ENCODE results near the gene HSFX3.
"Not testable (repeated sequence)": the region's sequence is repeated elsewhere in the genome, so short reads cannot be mapped to it uniquely, and the experiment has no call there.

HSFX3 gene

GRCh38 chrX:149540131-149540620, 9.5 kb downstream of the HSFX3 start:
- peak overlapping the region; percentile 65; the same call in 1 of the 2 replicates for H2AFZ ChIP-seq (ENCODE audit: low read length)
- H3K4me1 ChIP-seq (ENCODE audit: low read length), result no peaks in the 10 kb centered on the region
- H3K79me2 ChIP-seq (ENCODE audit: low read length), result peaks cover 7% of the 10 kb centered on the region; the same call in 1 of the 2 replicates
- H3K9me3 ChIP-seq (replicated peaks; ENCODE audit: insufficient read depth, low read length), result no peaks in the 10 kb centered on the region
- no peaks in the 10 kb centered on the region for H4K20me1 ChIP-seq (ENCODE audit: insufficient read depth, low read length)
- peak overlapping the region; percentile 96 for H3K9ac ChIP-seq (ENCODE audit: low read length)
- TF ChIP-seq EZH2phosphoT487 (IDR thresholded peaks at IDR 0.05; ENCODE audit: low read length) (no peak), CTCF (IDR thresholded peaks at IDR 0.05; ENCODE audit: low read length) (no peak), EZH2 (optimal IDR thresholded peaks at IDR 0.05; ENCODE audit: low read depth, low read length) (no peak)
- H3K4me2 ChIP-seq (ENCODE audit: low read depth, low read length), result peak overlapping the region; percentile 63; the same call in 1 of the 2 replicates
- H3K4me3 ChIP-seq (ENCODE audit: low read length), result peak overlapping the region; percentile 83
- H3F3A ChIP-seq (ENCODE audit: insufficient read depth, low read length), result 0 out of 2 replicates have a peak, but pooled peaks cover 4% of the 10 kb centered on the region
- H3K36me3 ChIP-seq (replicated peaks; ENCODE audit: insufficient read depth, low read length), result no peaks in the 10 kb centered on the region
- peak overlapping the region; percentile 98 for H3K27ac ChIP-seq (ENCODE audit: low read length)
- peak; percentile 81 for DNase-seq
- H3K27me3 ChIP-seq (replicated peaks; ENCODE audit: insufficient read depth, low read length), result no peaks in the 10 kb centered on the region
- H3K9me2 ChIP-seq (replicated peaks; ENCODE audit: insufficient read depth, low read length), result no peaks in the 10 kb centered on the region

GRCh38 chrX:149539283-149540130, 10.2 kb downstream of the HSFX3 start:
- Histone ChIP-seq H3K4me3 (ENCODE audit: low read length) (peak overlapping the region; percentile 57), H3K36me3 (replicated peaks; ENCODE audit: insufficient read depth, low read length) (no peaks in the 10 kb centered on the region), H3K9me3 (replicated peaks; ENCODE audit: insufficient read depth, low read length) (no peaks in the 10 kb centered on the region), H4K20me1 (ENCODE audit: insufficient read depth, low read length) (no peaks in the 10 kb centered on the region), H3K4me2 (ENCODE audit: low read depth, low read length) (peak overlapping the region; percentile 57; the same call in 1 of the 2 replicates), H3K27ac (ENCODE audit: low read length) (peak overlapping the region; percentile 71; the same call in 1 of the 2 replicates), H3K27me3 (replicated peaks; ENCODE audit: insufficient read depth, low read length) (no peaks in the 10 kb centered on the region), H3K9ac (ENCODE audit: low read length) (peak overlapping the region; percentile 58), H3K4me1 (ENCODE audit: low read length) (no peaks in the 10 kb centered on the region), H3F3A (ENCODE audit: insufficient read depth, low read length) (0 out of 2 replicates have a peak, but pooled peaks cover 4% of the 10 kb centered on the region), H3K79me2 (ENCODE audit: low read length) (peaks cover 7% of the 10 kb centered on the region; the same call in 1 of the 2 replicates), H3K9me2 (replicated peaks; ENCODE audit: insufficient read depth, low read length) (no peaks in the 10 kb centered on the region), H2AFZ (ENCODE audit: low read length) (peak overlapping the region; percentile 48; the same call in 1 of the 2 replicates)
- TF ChIP-seq CTCF (IDR thresholded peaks at IDR 0.05; ENCODE audit: low read length), result no peak
- TF ChIP-seq EZH2phosphoT487 (IDR thresholded peaks at IDR 0.05; ENCODE audit: low read length), result no peak
- TF ChIP-seq EZH2 (optimal IDR thresholded peaks at IDR 0.05; ENCODE audit: low read depth, low read length), result no peak
- DNase-seq, result peak; percentile 86

- not testable (repeated sequence) for H2AFZ ChIP-seq (ENCODE audit: low read length); H3F3A ChIP-seq (ENCODE audit: insufficient read depth, low read length); H3K9ac ChIP-seq (ENCODE audit: low read length); DNase-seq; H3K36me3 ChIP-seq (replicated peaks; ENCODE audit: insufficient read depth, low read length); H3K4me1 ChIP-seq (ENCODE audit: low read length); H4K20me1 ChIP-seq (ENCODE audit: insufficient read depth, low read length); H3K4me3 ChIP-seq (ENCODE audit: low read length); H3K9me2 ChIP-seq (replicated peaks; ENCODE audit: insufficient read depth, low read length); H3K9me3 ChIP-seq (replicated peaks; ENCODE audit: insufficient read depth, low read length); H3K79me2 ChIP-seq (ENCODE audit: low read length); H3K27me3 ChIP-seq (replicated peaks; ENCODE audit: insufficient read depth, low read length); H3K4me2 ChIP-seq (ENCODE audit: low read depth, low read length); H3K27ac ChIP-seq (ENCODE audit: low read length)
Measured at GRCh38 chrX:149537474-149537873, 12.2 kb downstream of the HSFX3 start.

GRCh38 chrX:149534926-149535602, 14.7 kb downstream of the HSFX3 start:
- DNase-seq, result not testable (repeated sequence)

GRCh38 chrX:149533999-149534398, 15.7 kb downstream of the HSFX3 start:
- not testable (repeated sequence) for H2AFZ ChIP-seq (ENCODE audit: low read length); H4K20me1 ChIP-seq (ENCODE audit: insufficient read depth, low read length); H3K27ac ChIP-seq (ENCODE audit: low read length); H3K4me3 ChIP-seq (ENCODE audit: low read length); H3K9ac ChIP-seq (ENCODE audit: low read length); DNase-seq; H3K27me3 ChIP-seq (replicated peaks; ENCODE audit: insufficient read depth, low read length); H3K4me1 ChIP-seq (ENCODE audit: low read length); H3K9me3 ChIP-seq (replicated peaks; ENCODE audit: insufficient read depth, low read length); H3K36me3 ChIP-seq (replicated peaks; ENCODE audit: insufficient read depth, low read length); H3K79me2 ChIP-seq (ENCODE audit: low read length); H3F3A ChIP-seq (ENCODE audit: insufficient read depth, low read length); H3K9me2 ChIP-seq (replicated peaks; ENCODE audit: insufficient read depth, low read length); H3K4me2 ChIP-seq (ENCODE audit: low read depth, low read length)

More at GRCh38 chrX:149534926-149535602, 14.7 kb downstream of the HSFX3 start:
- not testable (repeated sequence) for H3K4me3 ChIP-seq (ENCODE audit: low read length); H3K4me1 ChIP-seq (ENCODE audit: low read length); H3K27me3 ChIP-seq (replicated peaks; ENCODE audit: insufficient read depth, low read length); H3K9me3 ChIP-seq (replicated peaks; ENCODE audit: insufficient read depth, low read length); H3K36me3 ChIP-seq (replicated peaks; ENCODE audit: insufficient read depth, low read length); H2AFZ ChIP-seq (ENCODE audit: low read length); H3K9me2 ChIP-seq (replicated peaks; ENCODE audit: insufficient read depth, low read length); H3F3A ChIP-seq (ENCODE audit: insufficient read depth, low read length); H4K20me1 ChIP-seq (ENCODE audit: insufficient read depth, low read length); H3K79me2 ChIP-seq (ENCODE audit: low read length); H3K4me2 ChIP-seq (ENCODE audit: low read depth, low read length); H3K27ac ChIP-seq (ENCODE audit: low read length); H3K9ac ChIP-seq (ENCODE audit: low read length)

GRCh38 chrX:149532868-149533267, 16.9 kb downstream of the HSFX3 start:
- H3K9me2 ChIP-seq (replicated peaks; ENCODE audit: insufficient read depth, low read length); H3K79me2 ChIP-seq (ENCODE audit: low read length); H3F3A ChIP-seq (ENCODE audit: insufficient read depth, low read length); H3K36me3 ChIP-seq (replicated peaks; ENCODE audit: insufficient read depth, low read length); H3K9me3 ChIP-seq (replicated peaks; ENCODE audit: insufficient read depth, low read length); H3K9ac ChIP-seq (ENCODE audit: low read length); H4K20me1 ChIP-seq (ENCODE audit: insufficient read depth, low read length); H3K4me3 ChIP-seq (ENCODE audit: low read length); H3K4me2 ChIP-seq (ENCODE audit: low read depth, low read length); H3K4me1 ChIP-seq (ENCODE audit: low read length); H3K27me3 ChIP-seq (replicated peaks; ENCODE audit: insufficient read depth, low read length); H2AFZ ChIP-seq (ENCODE audit: low read length); DNase-seq; H3K27ac ChIP-seq (ENCODE audit: low read length): not testable (repeated sequence)

All from MM.1S (cell line).